Hindlimb muscle (tissue), 1 donor: Measurements from ENCODE around the gene LTBP3. TPM values are rescaled to one million over a fixed set of nuclear protein-coding genes. Genes with fewer than 3 reads are reported as not detected.

ENCODE experiments used
- DNase-seq: peaks from one replicate; pipeline ENCODE4 v3.0.0-alpha.2; 2013
- polyA plus RNA-seq: library from polyadenylated mRNA; unstranded; fragments of 120-200 nt; gene quantifications from one replicate; pipeline ENCODE4 v1.2.1, GENCODE V29; 2013; ENCODE audit not compliant: insufficient read length

The LTBP3 gene
- polyA plus RNA-seq, 1 donor, result 126 TPM

- no peak for DNase-seq
These were observed 4.7 kb downstream of the LTBP3 start for GRCh38 chr11:65553301-65554001.

GRCh38 chr11:65552388-65552951 lies 5.7 kb downstream of the LTBP3 start:
- no peak for DNase-seq

GRCh38 chr11:65551572-65552387 lies 6.4 kb downstream of the LTBP3 start:
- no peak for DNase-seq

- no peak for DNase-seq
These were observed 9.1 kb downstream of the LTBP3 start for GRCh38 chr11:65549096-65549495.

- no peak for DNase-seq
These were observed 9.8 kb downstream of the LTBP3 start for GRCh38 chr11:65548395-65548794.

- no peak for DNase-seq
These were observed 10.6 kb downstream of the LTBP3 start for GRCh38 chr11:65547446-65548125.

GRCh38 chr11:65546217-65546958 lies 11.8 kb downstream of the LTBP3 start:
- DNase-seq, result no peak

GRCh38 chr11:65545853-65546216 lies 12.3 kb downstream of the LTBP3 start:
- DNase-seq, result no peak

- DNase-seq, result no peak
These were observed 15.3 kb downstream of the LTBP3 start for GRCh38 chr11:65542738-65543390.

- no peak for DNase-seq
These were observed 16.8 kb downstream of the LTBP3 start for GRCh38 chr11:65541093-65541982.

- DNase-seq, result peak; percentile 88
These were observed 17.7 kb downstream of the LTBP3 start for GRCh38 chr11:65540290-65541092.

- no peak for DNase-seq
These were observed 18.3 kb downstream of the LTBP3 start for GRCh38 chr11:65539744-65540289.

GRCh38 chr11:65538915-65539743 lies 19.0 kb downstream of the LTBP3 start:
- DNase-seq, result no peak

- DNase-seq, result no peak
These were observed 19.8 kb downstream of the LTBP3 start for GRCh38 chr11:65538232-65538914.

- DNase-seq, result no peak
These were observed 20.4 kb downstream of the LTBP3 start for GRCh38 chr11:65537620-65538231.

GRCh38 chr11:65537296-65537597 lies 20.9 kb downstream of the LTBP3 start:
- no peak for DNase-seq

- DNase-seq, result no peak
These were observed 21.5 kb downstream of the LTBP3 start for GRCh38 chr11:65536412-65537295.
